LNCaP clone FGC (cell line): ENCODE results near the gene KCNIP1.

ENCODE experiments used
- DNase-seq: peaks from one replicate; pipeline ENCODE4 v3.0.0-alpha.2; 2011; ENCODE audit warnings: low read depth
- H3K4me3 ChIP-seq: 2 replicates; pipeline ENCODE4 v1.5.1; 2011; ENCODE audit warnings: mild to moderate bottlenecking, low read depth, low read length, control low read depth
- CTCF ChIP-seq: IDR thresholded peaks from 2 replicates; pipeline ENCODE4 v1.5.1; 2012; ENCODE audit warnings: mild to moderate bottlenecking; ENCODE audit not compliant: control insufficient read depth, insufficient read depth; ENCODE audit errors: extremely low read depth

KCNIP1 gene

GRCh38 chr5:170475294-170476000, 28.4 kb upstream of the KCNIP1 start:
- H3K4me3 ChIP-seq = no peak overlapping the region
- no peak for TF ChIP-seq CTCF
- DNase-seq = no peak

- H3K4me3 ChIP-seq = no peak overlapping the region
- DNase-seq = no peak
- no peak for TF ChIP-seq CTCF
Observed at GRCh38 chr5:170476704-170477103, 27.1 kb upstream of the KCNIP1 start.

GRCh38 chr5:170477906-170478305, 25.9 kb upstream of the KCNIP1 start:
- H3K4me3 ChIP-seq = no peak overlapping the region
- TF ChIP-seq CTCF = no peak
- no peak for DNase-seq

- H3K4me3 ChIP-seq = no peak overlapping the region
- no peak for DNase-seq
- TF ChIP-seq CTCF = no peak
Observed at GRCh38 chr5:170478306-170478705, 25.5 kb upstream of the KCNIP1 start.

- H3K4me3 ChIP-seq = no peak overlapping the region
- DNase-seq = no peak
- TF ChIP-seq CTCF = no peak
Observed at GRCh38 chr5:170479484-170479883, 24.3 kb upstream of the KCNIP1 start.

GRCh38 chr5:170480260-170480659, 23.6 kb upstream of the KCNIP1 start:
- TF ChIP-seq CTCF = no peak
- DNase-seq = no peak
- no peak overlapping the region for H3K4me3 ChIP-seq

- no peak overlapping the region for H3K4me3 ChIP-seq
- no peak for DNase-seq
- TF ChIP-seq CTCF = no peak
Observed at GRCh38 chr5:170481849-170482248, 22.0 kb upstream of the KCNIP1 start.
